ENCODE measurements around the gene COL1A1.
A peak's percentile ranks its signal among the peaks of the same experiment; 100 is the strongest.

The COL1A1 gene

DNA sequence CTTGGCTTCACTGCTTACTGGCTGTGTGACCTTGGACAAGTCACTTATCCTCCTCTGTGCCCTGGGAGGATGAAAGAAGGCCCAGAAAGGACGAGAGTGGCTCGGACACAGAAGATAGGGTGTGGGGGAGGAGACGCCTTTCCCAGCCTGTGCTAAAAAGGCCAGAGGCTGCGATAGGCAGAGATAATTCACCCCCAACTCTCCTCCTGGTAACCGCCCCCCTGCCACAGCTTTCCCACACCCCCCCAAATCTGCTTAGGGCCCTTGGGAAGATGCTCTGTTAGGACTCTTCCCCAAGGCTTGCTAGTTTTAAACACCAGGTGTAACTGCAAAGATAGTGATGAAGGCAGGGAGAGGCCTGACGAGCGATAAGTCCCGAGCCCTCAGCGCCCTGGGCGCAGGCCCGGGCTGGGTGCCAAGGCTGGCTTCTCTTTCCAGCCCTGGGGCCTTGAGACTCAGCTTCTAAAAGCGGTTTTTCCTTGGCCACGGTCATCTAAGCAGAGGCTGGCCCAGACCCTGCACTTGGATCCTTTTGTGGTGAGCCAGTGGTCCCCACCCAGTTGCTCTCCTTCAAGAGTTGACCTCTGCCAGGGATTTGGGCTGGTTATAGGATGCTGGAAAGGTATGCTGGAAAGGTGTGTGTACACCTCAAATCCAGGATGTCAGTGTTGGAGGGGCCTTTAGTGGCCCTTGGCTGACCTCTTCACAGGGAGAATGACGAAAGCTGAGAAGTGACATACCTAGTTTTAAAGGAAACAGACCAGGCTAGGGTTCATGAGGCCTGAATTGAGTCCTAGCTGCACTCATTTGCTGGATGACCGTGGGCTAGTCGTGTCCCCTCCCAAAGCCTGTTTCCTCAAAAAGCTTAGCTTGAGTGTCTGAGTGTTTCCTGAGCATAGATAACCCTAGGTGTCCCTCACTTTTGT is 47.5 kb downstream of the COL1A1 start:
- DNase-seq = no peak

DNA sequence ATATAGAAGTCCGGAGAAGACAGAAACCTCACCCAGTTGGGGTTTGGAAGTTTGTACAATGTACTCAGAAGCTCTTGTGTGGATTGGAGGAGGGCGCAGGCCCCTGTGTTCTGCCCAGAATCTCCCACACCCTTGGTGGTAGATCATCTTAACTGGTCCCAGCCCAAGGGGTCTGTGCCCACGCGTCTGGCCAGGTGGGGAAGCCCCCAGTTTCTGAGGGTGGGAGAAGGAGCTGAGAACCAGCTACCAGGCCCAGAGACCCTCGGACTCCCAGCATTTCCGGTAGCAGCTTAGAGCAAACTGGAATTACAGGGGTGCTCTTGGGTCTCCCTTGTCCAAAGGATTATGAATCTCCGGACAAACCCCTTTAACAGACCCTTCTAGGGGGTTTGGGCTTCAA is 48.7 kb downstream of the COL1A1 start:
- DNase-seq = no peak

DNA sequence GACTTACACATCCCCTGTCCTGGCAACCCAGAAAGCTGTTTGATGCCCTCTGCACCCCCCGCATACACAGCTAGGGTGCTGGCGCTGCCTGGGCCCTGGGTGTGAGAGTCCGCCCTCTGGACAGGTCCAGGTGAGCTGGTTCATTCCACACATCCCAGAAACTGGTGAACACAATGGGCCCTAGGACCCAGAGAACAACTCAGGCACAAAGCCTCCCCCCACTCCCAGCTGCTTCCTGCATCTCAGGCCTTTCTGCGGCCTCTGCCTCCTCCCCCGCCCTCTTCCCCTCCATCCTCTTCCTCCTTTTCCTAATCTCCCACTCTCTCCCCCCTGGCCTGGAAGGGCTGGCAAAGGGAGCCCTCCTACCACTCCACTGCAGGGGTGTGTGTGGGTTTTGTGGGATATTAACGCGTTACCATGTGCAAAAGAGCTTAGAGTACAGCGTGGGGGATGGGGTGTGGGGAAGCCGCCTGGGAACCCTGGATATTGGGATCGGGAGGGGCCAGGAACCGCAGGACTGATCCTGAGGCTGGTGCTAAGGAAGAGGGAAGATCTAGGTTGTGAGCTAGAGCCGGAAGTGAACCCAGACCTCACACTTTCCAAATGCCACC is 49.4 kb downstream of the COL1A1 start:
- DNase-seq = peak; percentile 37 to 45

DNA sequence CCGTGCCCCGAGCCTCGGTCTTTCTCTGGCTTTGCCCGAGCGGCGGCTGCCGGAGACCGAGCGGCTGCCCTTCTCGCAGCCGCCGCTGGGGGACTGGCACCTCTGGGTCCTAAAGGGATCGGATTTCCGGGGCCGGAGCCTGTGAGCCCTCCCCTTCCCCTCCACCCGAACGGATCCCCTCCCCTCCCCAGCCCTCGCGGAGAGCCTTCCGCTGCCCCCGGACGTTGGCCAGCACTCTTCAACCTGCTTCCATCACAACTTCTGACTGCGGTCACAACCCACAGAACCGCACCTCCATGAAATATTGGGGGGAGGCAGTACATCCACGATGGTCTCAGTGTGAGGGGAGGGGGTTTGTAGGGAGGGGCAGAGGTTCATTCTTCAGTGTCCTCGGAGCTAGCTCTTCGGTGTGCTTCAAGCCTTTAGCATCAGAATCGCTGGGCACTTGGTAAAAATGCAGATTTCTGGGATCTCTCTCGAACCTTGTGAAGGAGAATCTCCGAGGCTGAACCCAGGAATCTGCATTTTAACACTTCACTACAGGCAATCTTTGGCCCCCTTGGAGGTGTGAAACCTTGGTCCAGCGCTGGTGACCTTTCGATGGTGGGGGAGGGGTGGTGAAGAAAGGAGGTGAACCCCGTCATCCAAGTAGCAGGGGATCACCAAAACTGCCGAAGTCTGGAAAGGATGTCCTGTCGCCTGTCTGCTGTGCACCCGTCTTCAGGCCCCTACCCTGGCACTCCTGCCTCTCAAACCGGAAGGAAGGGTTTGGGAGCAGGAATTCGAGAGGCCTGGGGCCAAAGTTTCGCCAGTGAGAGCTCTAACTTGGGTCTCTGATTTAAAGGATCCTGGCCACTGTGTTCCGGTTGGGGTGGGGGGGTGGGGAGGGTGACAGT is 50.1 kb downstream of the COL1A1 start:
- DNase-seq = peak; percentile 80 to 84

DNA sequence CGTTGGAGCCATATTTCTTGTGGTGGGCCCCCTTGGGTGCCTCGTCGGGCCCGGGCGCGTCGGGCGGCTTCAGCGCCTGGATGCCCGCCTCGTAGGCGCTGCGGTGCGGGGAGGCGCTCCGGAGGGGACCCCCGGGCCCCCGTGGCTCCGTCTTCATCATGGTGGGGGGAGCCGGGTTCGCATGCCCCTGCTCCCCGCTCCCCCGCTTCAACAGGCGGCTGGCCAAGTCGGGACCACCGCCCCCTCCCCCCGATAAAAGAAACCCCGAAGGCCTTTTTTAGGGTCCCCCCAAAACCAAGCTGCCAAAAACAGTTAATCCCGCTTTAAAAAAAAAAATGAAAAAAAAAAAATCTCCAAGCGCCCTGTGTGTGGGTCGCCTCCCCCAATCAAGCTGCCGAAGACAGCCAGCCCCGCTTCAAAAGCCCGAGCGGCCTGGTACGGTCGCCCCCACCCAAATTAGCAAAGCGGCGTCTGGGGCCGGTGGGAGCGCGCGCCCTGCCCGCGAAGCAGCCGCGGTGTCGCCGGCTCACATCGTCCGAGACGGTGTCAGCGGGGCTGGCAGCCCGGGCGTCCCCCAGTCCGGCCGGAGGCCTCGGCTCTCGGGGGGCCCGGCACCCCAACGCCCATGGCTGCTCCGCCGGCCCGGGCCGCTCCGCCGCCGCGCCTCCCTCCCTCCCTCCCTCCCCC is 50.9 kb downstream of the COL1A1 start, which contains the start of gene PPP1R9B:
PPP1R9B (minus strand) TSS at position 324 of the 687 bp plus-strand sequence; CDS start at position 160, 164 bp downstream.
- no peak for DNase-seq

DNA sequence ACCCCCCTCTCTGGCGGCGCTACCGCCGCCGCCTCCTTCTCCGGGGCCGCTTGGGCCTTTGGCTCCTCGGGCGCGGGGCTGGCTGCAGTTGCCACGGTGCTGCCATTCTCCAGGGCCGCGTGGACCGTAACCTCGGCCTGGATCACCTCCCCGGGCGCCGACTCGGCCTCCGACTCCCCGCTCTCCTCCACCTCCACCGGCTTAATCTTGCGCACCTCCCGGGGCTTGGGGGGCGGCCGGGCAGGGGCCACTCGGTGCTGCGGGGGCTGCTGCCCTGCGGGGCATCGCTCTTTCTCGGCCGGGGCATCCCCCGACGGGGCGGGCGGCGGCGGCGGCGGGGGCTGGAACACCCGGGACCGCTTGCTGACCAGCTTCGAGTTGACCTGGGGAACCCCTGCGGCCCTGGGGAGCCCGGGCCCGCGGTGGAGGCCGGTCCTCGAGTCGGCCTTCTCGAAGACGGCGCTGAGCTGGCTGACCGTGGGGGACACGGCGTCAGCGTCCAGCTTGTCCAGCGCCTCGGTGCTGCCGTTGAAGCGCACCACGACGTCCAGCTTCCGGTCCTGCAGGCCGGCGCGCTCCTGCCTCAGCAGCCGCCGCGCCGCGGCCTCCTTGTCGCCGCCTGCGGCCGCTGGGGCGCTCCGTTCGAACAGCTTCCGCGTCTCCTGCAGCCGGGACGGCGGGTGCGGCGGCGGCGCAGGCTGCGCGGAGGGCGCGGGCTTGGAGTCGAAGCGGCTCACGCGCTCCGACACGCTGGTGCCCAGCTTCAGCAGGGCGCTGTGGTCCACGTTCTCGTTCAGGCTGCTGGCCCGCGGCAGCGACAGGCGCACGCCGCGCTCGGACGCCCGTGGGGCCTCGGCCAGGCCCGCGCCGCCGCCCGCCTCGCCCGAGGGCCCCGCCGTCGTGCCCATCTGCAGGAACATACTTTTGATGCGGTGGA is 51.7 kb downstream of the COL1A1 start:
- DNase-seq = peak; percentile 56 to 57

DNA sequence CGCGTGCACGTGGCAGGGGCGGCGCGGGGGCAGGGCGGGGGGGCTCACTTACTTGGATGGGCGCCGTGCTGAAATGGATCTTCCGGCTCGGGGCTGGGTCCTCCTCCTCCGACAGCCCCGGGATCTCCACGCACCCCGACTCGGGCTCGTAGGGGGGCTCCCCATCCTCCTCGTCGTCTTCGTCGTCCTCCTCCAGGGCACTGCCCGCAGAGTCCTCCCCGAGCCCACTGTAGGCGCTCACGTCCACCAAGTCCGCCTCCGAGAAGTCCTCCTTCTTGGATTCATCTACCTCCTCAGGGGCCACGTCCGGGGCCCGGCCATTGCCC is 52.4 kb downstream of the COL1A1 start:
- no peak for DNase-seq

DNA sequence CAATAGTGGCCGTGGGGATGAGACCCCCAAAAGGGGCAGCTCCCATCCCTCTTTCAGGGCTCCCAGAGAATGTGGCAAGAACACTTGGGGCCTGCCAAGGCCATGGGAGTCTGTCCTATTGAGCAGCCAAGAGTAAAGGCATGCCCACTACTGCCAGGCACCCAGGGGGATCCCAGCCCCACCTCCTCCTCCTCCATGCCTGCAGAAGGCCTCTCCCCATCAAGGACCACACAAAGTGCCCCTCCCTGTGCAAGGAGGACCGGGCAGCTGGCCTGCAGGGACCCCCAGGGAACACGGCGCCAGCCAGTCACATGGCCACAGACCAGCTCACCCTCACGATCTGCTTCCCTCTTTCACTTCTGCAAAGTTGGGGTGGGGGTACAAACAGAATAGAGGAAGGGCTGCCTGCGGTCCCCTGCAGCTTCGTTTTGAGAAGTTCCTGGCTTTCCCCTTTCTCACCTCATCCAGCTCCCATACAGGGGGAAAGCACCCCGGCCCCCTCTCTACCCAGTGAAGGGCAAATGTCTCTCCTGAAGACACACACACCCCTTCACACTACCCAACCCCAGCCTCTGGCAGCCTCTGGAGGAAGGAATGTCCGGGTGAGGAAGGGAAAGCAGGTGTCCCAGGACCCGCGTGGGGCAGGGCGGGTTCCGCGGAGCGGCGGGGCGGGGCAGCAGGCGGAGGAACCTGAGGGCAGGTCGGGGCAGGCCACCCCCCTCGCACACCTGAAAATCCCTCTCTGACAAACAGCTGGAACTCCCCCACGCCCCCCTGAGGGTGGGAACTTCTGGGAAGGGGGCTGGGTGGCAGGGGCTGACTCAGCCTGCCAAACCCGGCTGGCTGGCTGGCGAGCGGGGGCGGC is 53.0 kb downstream of the COL1A1 start:
- DNase-seq = peak; percentile 79 to 94

DNA sequence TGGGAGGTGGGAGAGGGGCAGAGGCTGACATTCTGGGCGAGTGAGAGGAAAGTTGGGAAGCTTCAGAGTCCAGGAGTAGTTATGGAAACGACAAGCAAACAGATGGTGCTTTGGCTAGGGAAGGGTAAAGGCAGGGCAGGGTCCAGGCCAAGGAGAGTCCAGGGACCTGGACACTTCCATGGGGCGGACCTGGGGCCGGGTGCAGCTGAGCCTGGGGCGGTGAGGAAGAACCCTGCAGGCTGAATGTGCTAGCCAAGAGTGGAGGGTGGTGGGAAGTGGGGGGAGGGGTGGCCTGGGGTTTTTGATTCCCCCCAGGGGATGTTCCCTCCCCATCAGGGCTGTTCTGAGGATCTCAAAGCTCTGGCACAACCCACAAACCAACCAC is 53.6 kb downstream of the COL1A1 start:
- no peak for DNase-seq

DNA sequence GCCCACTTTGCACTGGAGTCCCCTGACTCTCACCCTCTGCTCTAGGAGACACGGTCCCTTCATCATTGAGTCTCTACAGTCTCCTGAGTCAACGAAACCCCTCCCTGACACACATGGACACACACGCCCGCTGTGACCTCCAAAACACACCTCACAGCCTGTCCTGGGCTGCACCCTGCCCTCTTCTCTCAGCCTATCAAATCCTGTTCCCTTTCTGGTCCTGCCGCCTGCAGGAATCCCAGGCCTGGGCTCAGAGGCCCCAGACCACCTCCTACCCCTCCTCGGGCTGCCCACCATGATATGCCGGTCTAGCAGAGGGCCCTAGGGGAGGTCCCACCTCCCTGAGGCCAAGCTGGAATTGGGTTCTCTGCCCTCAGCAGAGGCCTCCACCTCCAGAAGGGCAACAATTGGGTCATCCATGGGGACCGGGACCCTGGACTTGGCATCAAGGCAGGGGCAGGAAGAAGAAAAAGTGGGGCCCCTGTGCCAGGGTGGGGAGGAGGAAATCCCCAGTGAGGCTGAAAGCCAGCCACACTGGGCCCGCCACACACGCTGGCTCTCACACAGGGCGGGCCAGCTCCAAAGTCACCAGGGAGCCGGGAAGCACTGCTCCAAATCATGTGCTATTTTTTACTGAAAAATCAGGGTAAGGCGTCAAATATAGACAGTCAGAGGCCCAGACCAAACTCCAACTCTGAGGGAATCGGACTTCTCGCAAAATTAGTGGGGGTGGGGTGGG is 54.3 kb downstream of the COL1A1 start:
- no peak for DNase-seq

DNA sequence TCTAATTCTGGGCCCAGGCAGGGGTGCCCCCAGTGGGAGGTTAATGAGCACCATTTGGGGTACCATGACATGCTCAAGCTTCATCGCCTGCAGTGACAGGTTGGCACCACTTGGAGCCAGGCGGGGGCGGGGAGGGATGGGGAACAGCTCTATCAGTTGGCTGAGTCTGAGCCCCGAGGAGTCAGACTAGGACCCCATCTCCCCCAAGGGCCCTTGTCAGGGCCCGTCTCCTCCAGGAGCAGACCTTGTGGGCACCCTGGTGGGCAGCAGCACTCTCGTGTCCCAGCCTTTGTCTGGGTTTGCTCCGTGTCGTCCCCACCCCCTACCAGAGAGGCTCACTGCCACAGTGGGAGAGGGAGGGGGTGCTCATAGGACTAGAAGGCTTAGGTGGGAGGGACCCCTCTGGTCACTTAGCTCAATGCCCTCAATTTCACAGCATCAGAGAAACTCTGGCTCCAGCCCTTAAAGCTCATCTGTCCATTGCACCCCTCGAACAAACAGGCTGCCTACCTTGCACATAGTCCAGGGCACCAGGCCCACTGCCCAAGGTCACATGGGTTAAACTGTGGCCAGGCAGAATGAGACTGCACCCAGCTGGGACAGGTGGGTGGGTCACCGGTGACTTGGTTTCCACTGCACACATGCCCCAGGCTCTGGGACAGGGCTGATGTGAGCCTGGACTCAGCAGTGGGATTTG is 55.1 kb downstream of the COL1A1 start:
- no peak for DNase-seq

DNA sequence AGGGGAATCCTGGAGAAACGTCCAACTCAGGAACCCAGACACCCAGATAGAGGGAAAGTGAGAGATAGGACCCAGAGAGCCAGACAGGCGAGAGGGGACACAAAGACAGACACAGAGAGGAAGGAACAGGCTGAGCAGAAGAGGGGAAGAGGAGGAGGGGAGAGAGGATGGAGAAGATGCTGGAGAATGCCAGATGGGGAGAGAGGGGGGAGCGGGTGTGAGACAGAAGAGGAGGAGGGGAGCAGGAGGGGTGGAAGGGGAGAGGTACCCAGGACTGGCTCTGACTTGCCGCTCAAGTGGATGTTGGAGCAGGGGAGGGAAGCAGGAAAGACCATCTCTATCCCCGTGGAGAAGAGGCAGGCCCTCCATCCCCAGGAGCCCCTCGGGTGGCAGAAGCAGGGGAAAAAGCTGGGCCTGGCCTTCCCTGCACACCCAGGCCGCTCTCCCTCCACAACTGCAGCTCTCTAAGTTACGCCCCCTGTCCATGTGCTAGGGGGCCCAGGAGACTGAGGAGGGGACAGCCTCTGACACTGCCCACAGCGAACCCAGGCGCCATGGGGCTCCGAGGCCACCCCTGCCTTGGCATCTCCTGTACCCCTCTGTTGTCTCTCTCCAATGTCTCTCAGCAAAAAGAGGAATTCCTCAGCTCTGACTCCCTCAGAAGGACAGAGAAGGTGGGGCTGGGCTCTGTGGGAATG is 55.8 kb downstream of the COL1A1 start:
- no peak for DNase-seq

DNA sequence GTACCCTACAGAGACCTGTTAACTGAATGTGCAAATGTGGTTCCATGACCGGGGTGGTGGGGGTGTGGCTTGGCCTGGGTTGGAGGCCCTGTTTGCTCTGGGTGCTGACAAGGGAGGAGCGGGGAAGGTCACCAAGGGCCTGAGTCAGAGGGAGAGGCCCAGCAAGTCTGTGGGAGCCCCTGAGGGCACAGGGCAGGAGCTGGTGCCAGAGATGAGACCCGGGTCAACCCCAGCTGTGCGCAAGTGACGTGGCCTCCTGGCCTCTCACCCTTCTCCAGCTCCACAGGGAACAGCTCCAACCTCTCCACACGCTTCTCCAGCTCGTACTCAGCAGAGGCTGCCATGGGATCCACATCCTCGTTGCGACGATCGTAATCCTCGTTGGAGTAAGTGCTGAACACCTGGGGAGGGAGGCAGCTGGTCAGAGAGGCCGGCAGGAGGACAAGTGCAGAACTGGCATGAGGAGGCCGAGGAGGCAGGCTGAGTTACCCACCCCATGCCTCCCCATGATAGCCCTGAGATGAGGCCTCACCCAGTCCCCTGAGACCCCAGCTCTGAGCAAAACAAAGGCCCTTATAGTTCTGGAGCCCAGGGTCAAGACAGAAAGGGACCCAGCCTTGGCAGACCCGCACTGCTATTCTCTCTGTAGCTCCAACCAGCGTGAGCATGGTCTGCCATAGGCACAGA is 56.4 kb downstream of the COL1A1 start:
- no peak for DNase-seq

DNA sequence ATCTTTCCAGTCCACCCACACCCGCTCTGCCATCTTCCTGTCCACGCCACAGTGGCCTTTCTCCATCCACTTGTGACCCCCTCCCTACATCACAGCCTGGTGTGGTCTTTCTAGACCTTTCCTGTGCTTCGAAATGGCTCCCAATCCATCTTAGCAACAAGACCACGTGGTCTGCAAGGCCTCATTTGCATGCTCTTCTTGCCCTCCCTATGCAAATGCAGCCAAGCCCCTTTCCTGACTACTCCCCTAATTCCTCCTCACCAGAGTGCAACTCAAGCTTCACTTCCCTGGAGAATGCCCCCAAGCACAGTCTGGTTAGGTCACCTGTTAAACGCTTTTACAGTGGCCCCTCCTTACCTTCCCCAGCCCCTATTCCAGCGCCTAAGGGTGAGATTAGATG is 57.1 kb downstream of the COL1A1 start:
- no peak for DNase-seq

DNA sequence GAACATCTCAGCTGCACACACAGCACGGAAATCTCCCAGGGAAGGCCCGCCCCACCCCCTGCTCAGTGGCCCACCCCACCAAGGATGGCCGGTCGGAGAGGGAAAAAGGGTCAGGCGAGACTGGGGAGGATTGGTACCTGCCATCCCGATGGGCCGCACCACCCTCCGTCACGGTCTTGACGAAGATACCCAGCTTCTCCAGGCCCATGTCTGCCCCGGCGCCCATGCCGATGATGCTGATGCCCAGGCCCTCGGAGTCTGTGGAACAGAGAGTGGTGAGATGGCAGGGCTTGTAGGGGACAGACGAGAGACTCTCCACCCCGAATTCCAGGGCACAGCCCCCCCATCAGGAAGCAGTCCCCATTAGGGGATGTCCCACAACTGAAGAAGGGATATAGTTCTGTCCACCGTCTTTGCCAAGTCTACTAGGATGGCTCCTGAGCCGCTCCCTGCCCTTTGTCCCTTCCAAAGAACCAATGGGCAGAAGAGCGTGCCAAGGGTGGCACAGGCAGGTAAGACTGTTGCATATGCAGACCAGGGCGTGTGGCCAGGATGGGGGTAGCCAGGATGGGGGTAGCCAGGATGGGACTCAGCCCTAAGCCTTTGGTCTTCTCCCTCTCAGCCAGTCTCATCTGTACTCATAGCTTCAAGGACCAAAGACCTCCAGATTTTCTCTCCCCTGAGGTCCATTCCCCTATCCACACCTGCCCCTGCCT is 57.8 kb downstream of the COL1A1 start:
- no peak for DNase-seq

DNA sequence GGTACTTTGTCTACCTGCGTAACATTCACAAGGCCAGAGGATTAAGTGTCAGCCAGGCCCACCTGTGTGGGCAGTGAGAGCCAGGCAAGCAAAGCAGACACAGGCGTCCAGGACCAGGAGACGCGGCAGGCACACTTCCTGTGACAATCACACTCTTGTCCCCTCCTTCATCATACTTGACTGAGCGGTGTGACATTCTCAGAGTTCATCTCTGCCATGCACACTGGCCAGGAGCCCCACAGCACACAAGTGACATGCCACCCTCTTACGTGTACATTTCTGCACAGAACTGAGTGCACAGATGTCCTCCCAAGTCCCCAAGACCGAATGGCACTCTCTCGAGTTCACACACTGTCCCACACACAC is 59.7 kb downstream of the COL1A1 start:
- no peak for DNase-seq

DNA sequence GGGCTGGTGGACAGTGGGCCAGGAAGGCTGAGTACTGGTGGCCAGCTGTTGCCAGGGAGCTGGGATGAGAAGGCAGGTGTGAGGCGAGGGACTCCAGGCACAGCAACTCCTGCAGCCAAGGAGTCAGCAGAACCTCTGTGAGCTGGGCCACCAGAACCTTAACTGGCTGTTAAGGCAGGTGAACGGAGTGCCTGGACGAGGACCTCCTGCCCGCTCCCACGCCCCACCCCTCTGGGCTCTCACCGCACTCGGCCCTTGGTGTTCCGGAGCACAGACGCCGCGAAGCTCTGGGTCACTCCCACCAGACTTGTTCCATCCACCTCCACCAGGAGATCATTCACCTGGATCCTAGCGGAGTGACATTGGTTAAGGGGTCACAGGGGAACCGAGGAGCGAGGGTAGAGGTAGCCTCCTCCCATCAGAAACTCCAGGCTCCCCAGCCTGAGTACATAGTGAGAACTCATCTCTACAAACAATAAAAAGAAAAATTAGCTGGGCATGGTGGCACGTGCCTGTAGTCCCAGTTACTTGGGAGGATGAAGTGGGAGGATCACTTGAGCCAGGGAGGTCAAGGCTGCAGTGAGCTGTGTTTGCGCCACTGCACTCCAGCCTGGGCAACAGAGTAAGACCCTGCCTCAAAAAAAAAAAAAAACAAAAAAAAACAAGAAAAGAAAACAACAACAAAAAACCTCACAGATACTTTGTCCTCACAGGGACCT is 60.2 kb downstream of the COL1A1 start:
- no peak for DNase-seq
